Left ventricle myocardium inferior (tissue), 1 donor: ENCODE measurements around the gene ITIH4. TPM values are rescaled to one million over a fixed set of nuclear protein-coding genes. Genes with fewer than 3 reads are reported as not detected.

ENCODE experiments used
- DNase-seq: peaks from one replicate; pipeline ENCODE4 v3.0.0-alpha.2; 2020
- H3K27ac ChIP-seq: fragments of 200-600 bp; replicated peaks from 2 replicates; pipeline ENCODE4 v1.8.0; 2021
- H3K27me3 ChIP-seq: fragments of 200-600 bp; 2 replicates; pipeline ENCODE4 v1.8.0; 2021; ENCODE audit warnings: low read depth
- H3K36me3 ChIP-seq: fragments of 200-600 bp; 2 replicates; pipeline ENCODE4 v1.8.0; 2021
- H3K4me1 ChIP-seq: fragments of 200-600 bp; 2 replicates; pipeline ENCODE4 v1.8.0; 2021
- H3K4me3 ChIP-seq: fragments of 200-600 bp; 2 replicates; pipeline ENCODE4 v1.8.0; 2021; ENCODE audit warnings: mild to moderate bottlenecking, moderate library complexity
- H3K9me3 ChIP-seq: fragments of 200-600 bp; replicated peaks from 2 replicates; pipeline ENCODE4 v1.8.0; 2021
- intact Hi-C: fragments of 100-400 bp; cut with micrococcal nuclease; formaldehyde crosslinking; loops from one replicate; pipeline ENCODE4 v1.11.0; 2022
- total RNA-seq: library from RNA; stranded (reverse); fragmentation: NEBNext Ultra II Directional; extraction: Animal tissue kit (Norgen Biotek cat#: 25700); gene quantifications from one replicate; pipeline ENCODE4 v1.2.1, GENCODE V29; 2021
- TF ChIP-seq, protein P1 (sequence below): fragments of 200-600 bp; IDR thresholded peaks from 2 replicates; pipeline ENCODE4 v1.8.0; 2021; ENCODE audit warnings: antibody characterized with exemption, mild to moderate bottlenecking, borderline replicate concordance
- donor health status: DM: no; HTN: yes; CAD: no; lungs with severe emphysema.

ITIH4 gene
- total RNA-seq, 1 donor from 2014 or later: 5.0 TPM

DNA sequence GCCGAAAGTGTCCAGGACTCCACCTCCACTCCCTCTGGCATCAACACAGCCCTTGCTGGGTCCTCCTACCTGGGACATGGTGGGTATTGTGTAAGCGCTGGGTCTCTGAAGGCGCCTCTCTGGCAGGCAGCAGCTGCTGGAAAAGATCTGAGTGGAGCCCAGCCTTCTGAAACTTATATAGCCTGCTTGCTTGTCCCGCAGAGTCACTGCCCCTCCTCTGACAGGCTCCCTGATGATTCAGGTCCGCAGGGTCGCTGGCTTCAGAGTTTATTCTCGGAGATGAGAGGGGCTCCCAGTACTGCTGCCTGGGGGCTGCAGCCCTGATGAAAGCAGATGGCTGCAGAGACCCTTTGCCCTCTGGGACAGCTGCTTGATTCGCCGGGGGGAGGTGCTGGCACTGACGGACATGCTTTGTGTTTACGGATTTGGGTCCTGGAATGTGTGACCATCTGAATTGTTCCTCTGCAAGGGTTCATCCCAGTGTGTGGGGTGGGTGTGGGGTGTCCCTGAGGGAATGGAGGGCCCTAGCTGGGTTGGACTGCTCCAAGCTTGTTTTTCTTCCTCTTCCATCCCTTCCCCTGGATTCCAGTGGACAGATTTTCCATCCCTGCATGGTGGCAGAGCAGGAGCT is 4.5 kb upstream of the ITIH4 start, which contains the start of gene MUSTN1:
Gene MUSTN1 (minus strand): TSS at position 149 of the 631 bp plus-strand sequence. CDS start 71 bp downstream, at position 78.
- Histone ChIP-seq H3K4me3 (peak within 1 kb of the TSS; percentile 50), H3K4me1 (peaks cover 55% of the 10 kb centered on the region), H3K9me3 (no peaks in the 10 kb centered on the region), H3K27ac (peak within 1 kb of the TSS; percentile 65), H3K27me3 (no peaks in the 10 kb centered on the region), H3K36me3 (peaks cover 9% of the 10 kb centered on the region)
- TF ChIP-seq, protein P1, sequence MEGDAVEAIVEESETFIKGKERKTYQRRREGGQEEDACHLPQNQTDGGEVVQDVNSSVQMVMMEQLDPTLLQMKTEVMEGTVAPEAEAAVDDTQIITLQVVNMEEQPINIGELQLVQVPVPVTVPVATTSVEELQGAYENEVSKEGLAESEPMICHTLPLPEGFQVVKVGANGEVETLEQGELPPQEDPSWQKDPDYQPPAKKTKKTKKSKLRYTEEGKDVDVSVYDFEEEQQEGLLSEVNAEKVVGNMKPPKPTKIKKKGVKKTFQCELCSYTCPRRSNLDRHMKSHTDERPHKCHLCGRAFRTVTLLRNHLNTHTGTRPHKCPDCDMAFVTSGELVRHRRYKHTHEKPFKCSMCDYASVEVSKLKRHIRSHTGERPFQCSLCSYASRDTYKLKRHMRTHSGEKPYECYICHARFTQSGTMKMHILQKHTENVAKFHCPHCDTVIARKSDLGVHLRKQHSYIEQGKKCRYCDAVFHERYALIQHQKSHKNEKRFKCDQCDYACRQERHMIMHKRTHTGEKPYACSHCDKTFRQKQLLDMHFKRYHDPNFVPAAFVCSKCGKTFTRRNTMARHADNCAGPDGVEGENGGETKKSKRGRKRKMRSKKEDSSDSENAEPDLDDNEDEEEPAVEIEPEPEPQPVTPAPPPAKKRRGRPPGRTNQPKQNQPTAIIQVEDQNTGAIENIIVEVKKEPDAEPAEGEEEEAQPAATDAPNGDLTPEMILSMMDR: no peak
- intact Hi-C loops: no loop called here
- peak; percentile 28 for DNase-seq

DNA sequence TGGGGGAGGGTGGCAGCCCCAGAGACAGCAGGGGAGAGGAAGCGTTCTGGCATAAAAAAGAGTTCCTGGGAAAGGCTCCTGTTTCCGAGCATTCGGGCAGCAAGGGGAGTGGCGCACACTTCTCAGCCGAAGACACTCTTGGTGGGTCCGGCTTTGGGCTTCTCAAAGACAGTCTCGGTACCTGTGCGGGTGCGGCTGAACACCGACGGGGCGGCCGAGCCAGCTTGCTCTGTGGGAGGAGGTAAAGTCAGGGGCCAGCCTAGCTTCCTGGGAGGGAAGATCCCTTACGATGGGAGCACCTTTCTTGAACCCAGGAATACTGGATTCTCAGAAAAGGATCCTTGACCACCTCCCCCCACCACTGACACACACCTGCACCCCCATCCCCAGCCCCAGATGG is 2.7 kb upstream of the ITIH4 start:
- no peak for DNase-seq
- peak overlapping the region; percentile 50 for H3K4me3 ChIP-seq
- intact Hi-C loops: no loop called here

DNA sequence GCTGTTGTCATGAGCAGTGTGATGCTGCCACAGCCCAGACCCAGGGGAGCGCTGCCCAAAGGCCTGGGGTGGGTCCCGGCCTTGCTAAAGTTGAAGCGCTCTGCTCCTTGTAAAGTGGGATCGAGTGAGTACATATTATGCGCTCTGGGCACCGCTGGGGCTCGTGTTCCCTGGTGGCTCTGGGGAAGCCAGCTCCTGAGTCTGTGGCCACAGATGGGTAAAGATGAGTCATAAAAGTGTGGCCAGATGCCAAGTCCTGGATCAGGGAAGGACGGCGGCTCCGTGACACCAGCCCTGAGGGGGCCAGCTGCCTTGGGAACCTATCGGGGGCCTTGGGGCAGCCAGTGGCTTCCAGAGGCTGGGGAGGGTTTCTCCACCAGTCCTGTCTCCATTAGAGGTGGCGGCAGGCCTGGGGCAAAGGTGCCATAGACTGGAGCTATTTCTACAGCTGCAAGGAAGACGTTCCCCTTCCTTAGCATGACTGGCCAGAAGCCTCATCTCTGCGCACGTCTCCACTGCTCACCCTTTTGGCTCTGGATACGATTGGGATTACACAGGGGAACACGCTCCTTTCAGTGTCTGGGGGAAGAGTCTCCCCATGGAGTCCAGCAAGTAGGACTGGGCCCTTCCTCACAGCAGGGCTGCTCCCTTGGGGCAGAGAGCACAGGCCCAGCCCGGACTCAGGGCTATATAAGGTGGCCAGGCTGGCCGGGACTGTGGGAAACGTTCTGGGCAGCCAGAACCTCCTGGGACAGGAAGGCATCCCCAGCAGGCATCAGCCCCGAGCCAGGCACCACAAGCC is 1.2 kb upstream of the ITIH4 start:
- Histone ChIP-seq H3K4me1 (peaks cover 46% of the 10 kb centered on the region), H3K36me3 (no peaks in the 10 kb centered on the region), H3K4me3 (peak overlapping the region; percentile 2), H3K9me3 (no peaks in the 10 kb centered on the region), H3K27ac (peak overlapping the region; percentile 64), H3K27me3 (no peaks in the 10 kb centered on the region)
- TF ChIP-seq, protein P1: no peak
- DNase-seq: no peak
- intact Hi-C loops: no loop called here

More for the DNA sequence above, 2.7 kb upstream of the ITIH4 start:
- TF ChIP-seq, protein P1: no peak
- peaks cover 55% of the 10 kb centered on the region for H3K4me1 ChIP-seq
- H3K27ac ChIP-seq: peak overlapping the region; percentile 32
- no peaks in the 10 kb centered on the region for H3K9me3 ChIP-seq
- H3K27me3 ChIP-seq: no peaks in the 10 kb centered on the region
- peaks cover 1% of the 10 kb centered on the region for H3K36me3 ChIP-seq

DNA sequence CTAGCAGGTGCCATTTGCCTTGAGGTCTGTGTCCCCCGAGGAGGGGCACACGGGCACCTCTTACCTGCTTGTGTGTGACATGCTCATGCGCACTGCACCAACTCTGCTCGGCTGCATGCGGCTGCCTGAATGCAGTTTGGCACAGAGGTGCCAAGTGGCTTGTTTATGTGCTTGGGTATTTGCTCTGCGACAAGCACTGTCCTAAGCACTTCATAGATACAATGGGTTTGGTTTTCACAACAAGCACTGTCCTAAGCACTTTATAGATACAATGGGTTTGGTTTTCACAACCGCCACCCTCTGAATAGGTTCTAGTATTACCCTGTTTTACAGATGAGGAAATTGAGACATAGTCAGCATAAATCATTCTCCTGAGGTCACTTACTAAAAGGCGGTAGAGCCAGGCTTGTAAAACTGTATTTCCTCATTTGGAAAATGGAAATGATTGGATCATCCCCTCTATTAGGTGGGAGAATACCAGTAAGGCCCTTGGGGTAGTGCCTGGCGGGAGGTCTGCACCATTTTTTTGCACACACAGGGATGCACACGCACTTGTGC is 487 bp downstream of the ITIH4 start:
- intact Hi-C loops: no loop called here

DNA sequence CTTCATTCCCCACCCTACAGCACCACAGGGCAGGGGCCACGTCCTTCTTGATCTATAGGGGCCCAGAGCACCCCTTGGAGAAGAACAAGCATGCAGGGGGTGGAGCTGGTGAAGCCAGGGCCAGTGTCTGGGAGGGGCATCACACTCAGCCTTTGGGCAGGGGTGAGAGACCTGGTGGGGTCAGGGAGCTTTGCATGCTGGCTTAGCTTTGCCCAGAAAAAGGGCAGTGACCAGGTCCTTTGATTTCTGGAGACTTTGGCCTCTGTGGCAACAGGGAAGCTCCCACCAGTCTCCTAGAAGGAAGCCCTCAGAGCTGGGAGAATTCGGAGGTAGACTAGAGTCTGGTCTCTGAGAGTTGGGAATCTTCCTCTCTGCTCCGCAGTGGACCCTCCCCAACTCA is 990 bp downstream of the ITIH4 start:
- H3K4me3 ChIP-seq: no peak overlapping the region
- peaks cover 4% of the 10 kb centered on the region for H3K36me3 ChIP-seq
- DNase-seq: no peak
- TF ChIP-seq, protein P1: no peak
- intact Hi-C loops: no loop called here
- H3K27me3 ChIP-seq: no peaks in the 10 kb centered on the region
- peaks cover 25% of the 10 kb centered on the region for H3K4me1 ChIP-seq
- no peaks in the 10 kb centered on the region for H3K9me3 ChIP-seq
- H3K27ac ChIP-seq: no peak overlapping the region

More for the DNA sequence above, 487 bp downstream of the ITIH4 start:
- TF ChIP-seq, protein P1: no peak
- H3K4me1 ChIP-seq: peaks cover 29% of the 10 kb centered on the region
- DNase-seq: no peak
- H3K9me3 ChIP-seq: no peaks in the 10 kb centered on the region
- no peak overlapping the region for H3K4me3 ChIP-seq
- no peaks in the 10 kb centered on the region for H3K27me3 ChIP-seq
- H3K36me3 ChIP-seq: peaks cover 4% of the 10 kb centered on the region
- H3K27ac ChIP-seq: no peak overlapping the region
